ENCODE data around the gene DBNDD1. TPM values are rescaled to one million over a fixed set of nuclear protein-coding genes. Genes with fewer than 3 reads are reported as not detected.

The DBNDD1 gene
- total RNA-seq (under 1 TPM; 0.09 to 0.50 TPM), polyA plus RNA-seq (1 to 10 TPM; 1.1 to 1.5 TPM)

GRCh38 chr16:90018652-90019542, at the start of gene DBNDD1:
Gene DBNDD1 (minus strand): TSS chr16:90019456. CDS start chr16:90019341, 115 bp downstream.
- TF ChIP-seq MAX (IDR thresholded peaks at IDR 0.05), result no peak
- no peak for TF ChIP-seq NR2F2 (IDR thresholded peaks at IDR 0.05)
- TF ChIP-seq RXRA (IDR thresholded peaks at IDR 0.05), result no peak
- no peak for TF ChIP-seq RAD21 (IDR thresholded peaks at IDR 0.05)
- TF ChIP-seq HNF4G (IDR thresholded peaks at IDR 0.05), result no peak
- Histone ChIP-seq H3K27ac (ENCODE audit: low read depth in 1 of 2, low read length in 2 of 2) (no peak within 1 kb of the TSS), H3K4me1 (ENCODE audit: control insufficient read depth in 4 of 4, insufficient read depth in 4 of 4, low read length in 3 of 4) (peaks cover 2 to 27% (median 17%) of the 10 kb centered on the region in 4 donors), H3K27me3 (ENCODE audit: control insufficient read depth in 4 of 4, insufficient read depth in 4 of 4, low read length in 3 of 4) (no peaks in the 10 kb centered on the region), H3K9me3 (ENCODE audit: control insufficient read depth in 4 of 4, low read length in 3 of 4) (no peaks in the 10 kb centered on the region), H3K4me3 (ENCODE audit: low read depth in 1 of 3, low read length in 3 of 3) (peak within 1 kb of the TSS; percentile 5 to 79 (median 60)), H3K9ac (ENCODE audit: low read depth in 1 of 2, low read length in 2 of 2) (no peak within 1 kb of the TSS), H3K36me3 (ENCODE audit: control insufficient read depth in 4 of 4, insufficient read depth in 3 of 4, low read depth in 1 of 4, low read length in 3 of 4) (no peaks in the 10 kb centered on the region)
- 7% methylated on average over 102 of the region's 103 CpGs for WGBS
- no peak for DNase-seq (ENCODE audit: low spot score)

- Histone ChIP-seq H3K27me3 (ENCODE audit: control insufficient read depth in 4 of 4, insufficient read depth in 4 of 4, low read length in 3 of 4) (no peaks in the 10 kb centered on the region), H3K4me3 (ENCODE audit: low read depth in 1 of 3, low read length in 3 of 3) (no peak overlapping the region), H3K4me1 (ENCODE audit: control insufficient read depth in 4 of 4, insufficient read depth in 4 of 4, low read length in 3 of 4) (no peaks in the 10 kb centered on the region), H3K9me3 (ENCODE audit: control insufficient read depth in 4 of 4, low read length in 3 of 4) (no peaks in the 10 kb centered on the region), H3K27ac (ENCODE audit: low read depth in 1 of 2, low read length in 2 of 2) (no peak overlapping the region), H3K9ac (ENCODE audit: low read depth in 1 of 2, low read length in 2 of 2) (no peak overlapping the region), H3K36me3 (ENCODE audit: control insufficient read depth in 4 of 4, insufficient read depth in 3 of 4, low read depth in 1 of 4, low read length in 3 of 4) (no peaks in the 10 kb centered on the region)
- no peak for DNase-seq (ENCODE audit: low spot score)
- TF ChIP-seq TAF1 (conservative IDR thresholded peaks at IDR 0.05), result no peak
- TF ChIP-seq ZBTB33 (IDR thresholded peaks at IDR 0.05), result no peak
- no peak for TF ChIP-seq JUND (IDR thresholded peaks at IDR 0.05)
- TF ChIP-seq REST (IDR thresholded peaks at IDR 0.05), result no peak
- no peak for TF ChIP-seq MAX (IDR thresholded peaks at IDR 0.05)
- no peak for TF ChIP-seq NR2F2 (IDR thresholded peaks at IDR 0.05)
- no peak for TF ChIP-seq FOXA1 (IDR thresholded peaks at IDR 0.05)
- TF ChIP-seq CTCF (IDR thresholded peaks at IDR 0.05; ENCODE audit: low read depth, low read length, missing input control), result no peak
- no peak for TF ChIP-seq HNF4A (conservative IDR thresholded peaks at IDR 0.05)
- no peak for TF ChIP-seq EGR1 (IDR thresholded peaks at IDR 0.05; ENCODE audit: low read depth in 2 of 2)
- no peak for TF ChIP-seq GABPA (IDR thresholded peaks at IDR 0.05 in 1 of 2, conservative IDR thresholded peaks at IDR 0.05 in 1 of 2)
- TF ChIP-seq HNF4G (IDR thresholded peaks at IDR 0.05), result no peak
- TF ChIP-seq YY1 (IDR thresholded peaks at IDR 0.05), result no peak
- TF ChIP-seq RAD21 (IDR thresholded peaks at IDR 0.05), result no peak
- no peak for TF ChIP-seq FOXA2 (IDR thresholded peaks at IDR 0.05)
- TF ChIP-seq RXRA (IDR thresholded peaks at IDR 0.05), result no peak
- no peak for TF ChIP-seq ATF3 (IDR thresholded peaks at IDR 0.05)
- TF ChIP-seq SP1 (IDR thresholded peaks at IDR 0.05), result no peak
- 78% methylated on average over 3 of the region's 3 CpGs for WGBS
These were observed 42.2 kb upstream of the DBNDD1 start for GRCh38 chr16:90061437-90061836.
